GM12872 (cell line): ENCODE results near the gene FBXO15.

ENCODE experiments used
- TF ChIP-seq, protein P1 (sequence below): IDR thresholded peaks from 3 replicates; pipeline ENCODE4 v1.5.1; 2011; ENCODE audit warnings: low read depth, mild to moderate bottlenecking, low read length, moderate library complexity; ENCODE audit not compliant: insufficient read depth

Gene FBXO15

DNA sequence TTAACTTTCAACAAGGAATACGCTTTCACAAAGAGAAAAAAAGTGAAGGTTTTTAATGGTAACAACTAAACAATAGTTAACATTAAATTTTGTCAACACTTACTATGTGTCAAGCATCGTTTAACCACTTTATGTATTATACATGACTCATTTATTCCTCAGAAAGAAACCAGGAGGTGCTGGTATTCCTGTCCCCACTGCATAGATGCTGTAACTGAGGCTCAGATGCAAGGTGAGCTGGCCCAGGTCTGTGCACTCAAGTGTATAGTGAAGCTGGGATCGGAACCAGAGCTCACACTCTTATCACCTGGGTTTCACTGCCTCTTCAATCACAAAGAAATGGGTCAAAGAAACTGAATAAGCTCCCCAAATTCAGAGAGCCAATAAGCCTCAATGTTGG, 16.5 kb downstream of the FBXO15 start:
- TF ChIP-seq, protein P1, sequence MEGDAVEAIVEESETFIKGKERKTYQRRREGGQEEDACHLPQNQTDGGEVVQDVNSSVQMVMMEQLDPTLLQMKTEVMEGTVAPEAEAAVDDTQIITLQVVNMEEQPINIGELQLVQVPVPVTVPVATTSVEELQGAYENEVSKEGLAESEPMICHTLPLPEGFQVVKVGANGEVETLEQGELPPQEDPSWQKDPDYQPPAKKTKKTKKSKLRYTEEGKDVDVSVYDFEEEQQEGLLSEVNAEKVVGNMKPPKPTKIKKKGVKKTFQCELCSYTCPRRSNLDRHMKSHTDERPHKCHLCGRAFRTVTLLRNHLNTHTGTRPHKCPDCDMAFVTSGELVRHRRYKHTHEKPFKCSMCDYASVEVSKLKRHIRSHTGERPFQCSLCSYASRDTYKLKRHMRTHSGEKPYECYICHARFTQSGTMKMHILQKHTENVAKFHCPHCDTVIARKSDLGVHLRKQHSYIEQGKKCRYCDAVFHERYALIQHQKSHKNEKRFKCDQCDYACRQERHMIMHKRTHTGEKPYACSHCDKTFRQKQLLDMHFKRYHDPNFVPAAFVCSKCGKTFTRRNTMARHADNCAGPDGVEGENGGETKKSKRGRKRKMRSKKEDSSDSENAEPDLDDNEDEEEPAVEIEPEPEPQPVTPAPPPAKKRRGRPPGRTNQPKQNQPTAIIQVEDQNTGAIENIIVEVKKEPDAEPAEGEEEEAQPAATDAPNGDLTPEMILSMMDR, result no peak

DNA sequence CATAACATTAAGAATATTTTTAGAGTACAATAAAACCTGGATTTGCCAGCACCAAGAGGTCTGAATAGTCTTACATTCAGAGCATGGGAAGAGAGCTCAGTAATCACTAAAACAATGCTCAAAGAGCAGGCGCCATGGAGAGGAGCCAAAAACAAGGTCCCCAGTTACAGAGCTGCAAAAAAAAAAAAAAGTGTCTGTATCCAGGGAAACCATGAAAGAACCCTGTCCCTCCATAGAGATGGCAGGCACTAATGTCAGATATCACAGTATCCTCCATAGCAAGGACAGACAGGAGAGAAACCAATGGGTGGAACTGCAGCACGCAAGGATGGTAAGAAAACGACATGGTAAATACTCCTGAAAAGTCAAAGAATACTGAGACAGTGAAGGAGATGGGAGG, 19.5 kb downstream of the FBXO15 start:
- TF ChIP-seq, protein P1, result no peak

DNA sequence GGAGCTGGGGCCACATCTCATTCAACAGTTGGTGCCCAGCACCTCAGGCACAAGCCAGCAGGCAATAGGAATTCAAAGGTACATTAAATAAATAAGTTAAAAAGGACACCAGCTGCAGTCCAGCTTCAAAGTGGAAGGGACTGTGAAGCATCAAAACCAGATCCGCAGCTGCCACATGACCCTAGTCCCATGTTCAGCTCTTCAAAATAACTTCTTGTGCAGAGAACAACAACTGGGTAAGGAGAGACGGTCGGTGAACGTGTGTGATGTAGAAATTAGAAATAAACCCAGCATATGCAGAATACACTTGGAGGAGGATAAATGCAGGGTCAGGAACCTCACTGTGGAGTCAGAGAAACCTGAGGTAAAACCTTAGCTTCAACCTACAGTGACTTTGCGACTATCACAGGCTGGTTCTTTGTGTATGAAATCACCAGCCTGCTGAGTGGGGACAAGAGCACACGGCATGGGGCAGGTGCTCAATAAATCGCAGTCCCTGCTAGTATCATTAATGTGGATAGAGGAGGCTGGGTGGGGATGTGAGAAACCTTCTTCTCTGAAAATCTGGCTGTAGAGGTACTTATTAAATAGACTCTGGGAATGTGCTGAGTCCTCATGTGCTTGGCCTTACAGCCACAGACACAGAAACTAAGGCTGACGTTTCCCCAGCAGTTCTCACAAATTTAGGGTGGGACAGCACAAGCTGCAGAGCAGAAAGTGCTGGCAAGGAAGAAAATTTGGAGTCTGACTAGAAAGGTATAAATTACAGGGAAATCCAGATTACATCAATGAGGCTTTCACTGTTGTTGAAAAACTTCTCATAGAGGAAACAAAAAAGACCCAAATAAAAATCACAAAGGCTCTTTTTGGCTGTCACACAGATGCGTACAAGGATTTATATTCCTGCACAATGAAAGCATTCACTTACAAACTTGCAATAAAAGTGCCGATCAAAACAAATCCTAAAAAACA, 20.7 kb downstream of the FBXO15 start:
- TF ChIP-seq, protein P1, result no peak

DNA sequence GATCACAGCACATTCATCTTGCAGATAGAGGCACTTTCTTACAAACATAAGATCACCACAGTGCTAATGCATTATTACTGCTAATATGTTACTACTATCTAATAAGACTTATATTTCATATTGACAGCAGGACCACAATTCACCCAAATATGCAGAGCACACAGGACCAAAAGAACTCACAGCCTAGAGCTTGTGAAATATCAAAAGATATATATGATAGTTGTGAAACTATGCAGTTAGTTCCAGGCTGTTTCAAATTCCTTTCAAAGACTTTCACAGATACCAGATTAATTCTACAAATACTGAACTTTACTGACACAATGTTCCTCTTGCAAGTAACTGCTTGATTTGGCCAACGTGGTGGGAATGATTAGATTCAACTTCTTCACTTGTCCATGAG, 23.0 kb downstream of the FBXO15 start:
- TF ChIP-seq, protein P1, result no peak

DNA sequence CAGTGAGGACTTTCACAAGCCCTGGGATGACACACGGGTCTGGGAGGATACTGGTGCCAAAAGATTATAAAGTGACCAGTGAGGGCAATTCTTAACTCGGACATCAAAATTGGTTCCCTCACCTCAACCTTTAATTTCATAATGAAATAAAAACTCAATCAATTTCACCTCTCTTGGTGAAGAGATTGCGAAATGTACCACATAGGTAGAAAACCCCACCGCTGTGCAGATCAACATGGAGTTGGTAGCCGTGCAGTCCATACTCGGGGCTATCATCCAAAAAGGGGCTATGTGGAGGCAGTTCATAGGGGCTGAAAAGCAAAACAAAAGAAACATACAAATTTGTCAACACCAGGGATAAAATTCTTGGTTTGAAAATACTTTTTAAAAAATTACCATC, 24.4 kb downstream of the FBXO15 start:
- TF ChIP-seq, protein P1, result no peak

DNA sequence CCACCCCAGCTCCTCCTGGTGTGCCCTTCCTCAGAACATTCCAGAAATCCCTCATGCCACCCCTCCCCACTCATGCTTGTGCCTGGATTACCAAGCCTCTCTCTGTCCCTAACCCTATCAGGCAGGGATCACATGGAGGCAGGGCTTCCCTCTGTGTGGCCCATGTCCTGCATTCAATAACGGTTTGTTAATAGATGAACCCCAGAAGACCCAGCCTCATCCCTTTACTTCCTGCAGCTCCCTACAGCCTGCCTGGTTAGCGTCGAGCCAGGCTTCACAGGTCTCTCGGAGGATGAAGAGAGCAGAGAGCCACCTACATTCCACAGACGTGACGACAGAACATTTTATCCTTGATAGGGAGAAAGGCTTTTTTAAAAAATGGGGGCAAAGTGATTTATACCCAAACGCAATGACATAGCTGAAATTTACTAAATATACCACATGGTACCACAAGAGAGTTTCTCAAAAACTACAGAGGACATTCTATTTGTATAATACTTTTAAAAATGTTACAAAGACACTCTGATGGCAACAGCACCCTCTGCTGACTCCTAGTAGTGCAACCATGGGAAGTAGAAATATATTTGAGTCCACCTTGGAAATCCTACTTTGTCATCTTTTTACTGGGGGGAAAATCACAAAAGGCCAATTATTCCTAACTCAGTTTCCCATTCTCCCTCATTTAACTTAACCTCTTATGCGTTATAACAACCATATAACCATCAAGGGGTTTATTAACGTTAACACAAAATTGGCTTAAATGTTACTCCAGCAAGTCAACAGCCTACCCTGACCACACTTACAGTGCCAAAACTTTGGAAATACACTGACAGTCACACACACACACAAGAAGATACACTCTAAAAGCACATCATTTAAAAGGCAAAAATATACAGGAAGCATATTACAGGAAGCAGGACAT, 30.7 kb downstream of the FBXO15 start:
- TF ChIP-seq, protein P1, result peak; percentile 46; the same call in 2 of the 3 replicates

DNA sequence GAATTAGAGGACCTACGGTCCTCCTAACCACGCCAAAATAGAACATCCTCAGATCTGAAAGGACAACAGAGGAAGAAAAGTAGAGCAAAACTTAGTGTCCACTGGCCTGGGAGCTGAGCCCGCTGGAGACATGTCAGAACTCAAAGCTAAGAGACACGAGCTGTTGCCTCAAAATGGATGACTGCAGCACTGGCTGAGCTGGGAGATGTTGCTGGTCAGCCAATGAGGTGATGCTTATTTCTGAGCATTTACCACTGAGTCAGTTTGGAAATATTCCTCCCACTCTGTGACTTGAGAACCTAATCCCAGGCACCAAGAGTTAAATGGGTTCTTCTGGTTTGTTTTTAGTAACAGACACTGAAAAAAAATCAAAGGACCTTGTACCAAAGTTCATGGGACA, 32.6 kb downstream of the FBXO15 start:
- TF ChIP-seq, protein P1, result no peak
